SU-DHL-6 (cell line): ENCODE measurements around the gene POMT2.

Source experiments
- H2AFZ ChIP-seq: fragments of 200-600 bp; sonication (generic); 2 replicates; pipeline ENCODE4 v1.6.1; 2014; ENCODE audit warnings: low read depth, mild to moderate bottlenecking, moderate library complexity, mixed read lengths, antibody characterized with exemption, low read length; ENCODE audit not compliant: severe bottlenecking
- H3F3A ChIP-seq: fragments of 200-600 bp; shearing (Covaris generic); 2 replicates; pipeline ENCODE4 v1.6.0; 2016; ENCODE audit warnings: antibody characterized with exemption, mild to moderate bottlenecking; ENCODE audit not compliant: insufficient read depth
- H3K27ac ChIP-seq: fragments of 200-600 bp; sonication (generic); 2 replicates; pipeline ENCODE4 v1.5.1; 2016; ENCODE audit warnings: low read depth, mild to moderate bottlenecking, low read length, moderate library complexity, mixed read lengths
- H3K27me3 ChIP-seq: fragments of 200-600 bp; sonication (generic), shearing (Covaris generic); 2 replicates; pipeline ENCODE4 v1.6.0; 2014; ENCODE audit warnings: mild to moderate bottlenecking, low read length
- H3K36me3 ChIP-seq: fragments of 200-600 bp; sonication (generic); 2 replicates; pipeline ENCODE4 v1.6.1; 2014; ENCODE audit warnings: mild to moderate bottlenecking, low read length, mixed read lengths
- H3K4me2 ChIP-seq: fragments of 300-600, 200-600 bp; shearing (Covaris generic), sonication (generic); 2 replicates; pipeline ENCODE4 v1.6.0; 2014; ENCODE audit warnings: low read length, low read depth, mild to moderate bottlenecking; ENCODE audit not compliant: poor library complexity, severe bottlenecking
- H3K4me3 ChIP-seq: fragments of 200-600 bp; sonication (generic); 2 replicates; pipeline ENCODE4 v1.5.1; 2014; ENCODE audit warnings: antibody characterized with exemption, low read length, mild to moderate bottlenecking, mixed read lengths; ENCODE audit not compliant: insufficient read depth, poor library complexity, severe bottlenecking
- H3K79me2 ChIP-seq: fragments of 200-600 bp; sonication (generic); 2 replicates; pipeline ENCODE4 v1.6.1; 2014; ENCODE audit warnings: mild to moderate bottlenecking, low read length, moderate library complexity; ENCODE audit not compliant: insufficient read depth
- H3K9ac ChIP-seq: fragments of 200-600 bp; sonication (generic); 2 replicates; pipeline ENCODE4 v1.7.0; 2014; ENCODE audit warnings: mild to moderate bottlenecking, low read length
- H3K9me2 ChIP-seq: fragments of 200-600 bp; sonication (generic); replicated peaks from 2 replicates; pipeline ENCODE4 v1.6.1; 2014; ENCODE audit warnings: low read length; ENCODE audit not compliant: insufficient read depth
- H3K9me3 ChIP-seq: fragments of 200-600 bp; sonication (generic); 2 replicates; pipeline ENCODE4 v1.6.1; 2014; ENCODE audit warnings: low read length, mixed read lengths; ENCODE audit not compliant: insufficient read depth
- H4K20me1 ChIP-seq: fragments of 200-600 bp; sonication (generic); 2 replicates; pipeline ENCODE4 v1.6.1; 2014; ENCODE audit warnings: low read depth, mild to moderate bottlenecking, antibody characterized with exemption, low read length, moderate library complexity, mixed read lengths
- CTCF ChIP-seq: fragments of 200-600 bp; sonication (generic); IDR thresholded peaks from one replicate; pipeline ENCODE4 v1.5.1; 2017; ENCODE audit warnings: antibody characterized with exemption, mild to moderate bottlenecking, low read length, moderate library complexity; ENCODE audit not compliant: insufficient read depth, poor library complexity, severe bottlenecking
- EZH2phosphoT487 ChIP-seq: fragments of 200-600 bp; sonication (generic), shearing (Covaris generic); conservative IDR thresholded peaks from 2 replicates; pipeline ENCODE4 v1.6.1; 2018; ENCODE audit warnings: mild to moderate bottlenecking, antibody characterized with exemption, low read length, moderate library complexity, mixed read lengths

The POMT2 gene

GRCh38 chr14:77241955-77242354 lies 78.7 kb downstream of the POMT2 start:
- Histone ChIP-seq H3K4me2 (no peak overlapping the region), H2AFZ (no peak overlapping the region), H3K27ac (no peak overlapping the region), H3K4me3 (no peak overlapping the region), H3K9ac (no peak overlapping the region), H4K20me1 (no peaks in the 10 kb centered on the region), H3K9me3 (no peaks in the 10 kb centered on the region), H3K9me2 (no peaks in the 10 kb centered on the region), H3F3A (no peaks in the 10 kb centered on the region), H3K79me2 (no peaks in the 10 kb centered on the region), H3K36me3 (no peaks in the 10 kb centered on the region), H3K27me3 (no peaks in the 10 kb centered on the region)
- no peak for TF ChIP-seq EZH2phosphoT487
- no peak for TF ChIP-seq CTCF

GRCh38 chr14:77240336-77240915 lies 80.3 kb downstream of the POMT2 start:
- H3K27me3 ChIP-seq = no peaks in the 10 kb centered on the region
- no peaks in the 10 kb centered on the region for H3K79me2 ChIP-seq
- H3K36me3 ChIP-seq = no peaks in the 10 kb centered on the region
- no peak overlapping the region for H3K27ac ChIP-seq
- H3K9me2 ChIP-seq = no peaks in the 10 kb centered on the region
- no peak overlapping the region for H3K9ac ChIP-seq
- TF ChIP-seq EZH2phosphoT487 (no peak), CTCF (no peak)
- H3F3A ChIP-seq = no peaks in the 10 kb centered on the region
- H3K4me3 ChIP-seq = no peak overlapping the region
- no peaks in the 10 kb centered on the region for H4K20me1 ChIP-seq
- no peak overlapping the region for H3K4me2 ChIP-seq
- H2AFZ ChIP-seq = no peak overlapping the region
- no peaks in the 10 kb centered on the region for H3K9me3 ChIP-seq

GRCh38 chr14:77239412-77239811 lies 81.3 kb downstream of the POMT2 start:
- TF ChIP-seq EZH2phosphoT487 (no peak), CTCF (no peak)
- H3K9ac ChIP-seq = no peak overlapping the region
- H3F3A ChIP-seq = no peaks in the 10 kb centered on the region
- no peaks in the 10 kb centered on the region for H3K9me3 ChIP-seq
- no peak overlapping the region for H2AFZ ChIP-seq
- no peak overlapping the region for H3K4me2 ChIP-seq
- no peaks in the 10 kb centered on the region for H4K20me1 ChIP-seq
- no peak overlapping the region for H3K27ac ChIP-seq
- H3K9me2 ChIP-seq = no peaks in the 10 kb centered on the region
- H3K79me2 ChIP-seq = no peaks in the 10 kb centered on the region
- no peaks in the 10 kb centered on the region for H3K36me3 ChIP-seq
- H3K27me3 ChIP-seq = no peaks in the 10 kb centered on the region
- no peak overlapping the region for H3K4me3 ChIP-seq
